Progenitor cell of endocrine pancreas (in vitro differentiated cells): Measurements from ENCODE around the gene SMOC2. TPM values are rescaled to one million over a fixed set of nuclear protein-coding genes. Genes with fewer than 3 reads are reported as not detected.

ENCODE experiments used
- DNase-seq: peaks from one replicate; pipeline ENCODE4 v3.0.0; 2021; ENCODE audit warnings: low spot score; ENCODE audit not compliant: unreplicated experiment
- H3K27ac Mint-ChIP-seq: 2 replicates; pipeline ENCODE4 v1.8.0; 2021; ENCODE audit warnings: mild to moderate bottlenecking, moderate library complexity, mixed read lengths
- H3K27me3 Mint-ChIP-seq: 2 replicates; pipeline ENCODE4 v1.8.0; 2021; ENCODE audit warnings: mixed read lengths
- H3K36me3 Mint-ChIP-seq: 2 replicates; pipeline ENCODE4 v1.8.0; 2022; ENCODE audit warnings: mixed read lengths; ENCODE audit not compliant: insufficient read depth
- H3K4me1 Mint-ChIP-seq: 2 replicates; pipeline ENCODE4 v1.8.0; 2021; ENCODE audit warnings: low read depth, mixed read lengths
- H3K4me3 Mint-ChIP-seq: 2 replicates; pipeline ENCODE4 v1.8.0; 2021; ENCODE audit warnings: low read depth, mild to moderate bottlenecking, moderate library complexity, mixed read lengths
- H3K9me3 Mint-ChIP-seq: 2 replicates; pipeline ENCODE4 v1.8.0; 2021; ENCODE audit warnings: low read depth, mixed read lengths
- total RNA-seq: library from RNA; stranded (reverse); gene quantifications from 2 replicates; pipeline ENCODE4 v1.2.1, GENCODE V29; 2021
- TF ChIP-seq, protein P1 (sequence below): fragments of 200-600 bp; sonication (generic); IDR thresholded peaks from one replicate; pipeline ENCODE4 v1.5.0; 2021; ENCODE audit warnings: antibody characterized with exemption, mild to moderate bottlenecking; ENCODE audit not compliant: unreplicated experiment

The SMOC2 gene
- total RNA-seq, 1 donor from 2014 or later = 5.9 TPM

DNA sequence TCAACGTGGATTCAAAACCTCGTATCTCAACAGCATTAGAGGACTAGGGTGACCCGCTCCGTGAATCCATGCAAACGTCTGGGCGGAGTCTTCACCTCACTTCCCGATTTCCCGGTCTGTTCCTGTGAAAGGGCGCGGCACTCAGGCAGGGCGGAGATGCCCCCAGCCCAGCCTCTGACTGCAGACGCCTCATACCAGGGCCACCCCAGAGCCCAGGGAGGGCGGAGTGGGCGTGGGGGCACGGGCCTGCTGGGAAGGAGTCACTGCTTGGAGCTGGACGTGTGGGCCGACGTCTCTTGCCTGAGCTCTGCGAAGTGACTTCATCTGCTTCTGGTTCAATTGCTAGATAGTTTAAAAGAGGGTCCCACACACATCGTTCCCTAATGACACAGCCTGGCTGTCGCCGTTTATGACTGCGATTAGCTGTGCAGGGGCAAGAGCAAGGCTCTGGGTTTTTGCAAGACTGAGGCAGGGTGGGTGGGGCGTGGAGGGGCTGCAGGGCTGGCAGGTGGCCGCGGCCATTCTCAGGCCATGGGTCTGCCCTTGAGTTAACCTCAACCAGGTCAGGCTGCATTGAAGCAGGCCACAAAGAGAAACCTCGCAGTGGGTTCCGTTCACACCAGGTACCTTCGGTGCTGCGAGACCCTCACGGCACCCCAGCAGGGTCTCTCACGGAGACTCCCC is 15.0 kb downstream of the SMOC2 start:
- Mint-ChIP-seq H3K9me3 (peaks cover 3% of the 10 kb centered on the region), H3K27me3 (peaks cover 41% of the 10 kb centered on the region), H3K27ac (no peak overlapping the region), H3K4me1 (peaks cover 2% of the 10 kb centered on the region), H3K4me3 (no peak overlapping the region), H3K36me3 (peaks cover 1% of the 10 kb centered on the region)
- TF ChIP-seq, protein P1, sequence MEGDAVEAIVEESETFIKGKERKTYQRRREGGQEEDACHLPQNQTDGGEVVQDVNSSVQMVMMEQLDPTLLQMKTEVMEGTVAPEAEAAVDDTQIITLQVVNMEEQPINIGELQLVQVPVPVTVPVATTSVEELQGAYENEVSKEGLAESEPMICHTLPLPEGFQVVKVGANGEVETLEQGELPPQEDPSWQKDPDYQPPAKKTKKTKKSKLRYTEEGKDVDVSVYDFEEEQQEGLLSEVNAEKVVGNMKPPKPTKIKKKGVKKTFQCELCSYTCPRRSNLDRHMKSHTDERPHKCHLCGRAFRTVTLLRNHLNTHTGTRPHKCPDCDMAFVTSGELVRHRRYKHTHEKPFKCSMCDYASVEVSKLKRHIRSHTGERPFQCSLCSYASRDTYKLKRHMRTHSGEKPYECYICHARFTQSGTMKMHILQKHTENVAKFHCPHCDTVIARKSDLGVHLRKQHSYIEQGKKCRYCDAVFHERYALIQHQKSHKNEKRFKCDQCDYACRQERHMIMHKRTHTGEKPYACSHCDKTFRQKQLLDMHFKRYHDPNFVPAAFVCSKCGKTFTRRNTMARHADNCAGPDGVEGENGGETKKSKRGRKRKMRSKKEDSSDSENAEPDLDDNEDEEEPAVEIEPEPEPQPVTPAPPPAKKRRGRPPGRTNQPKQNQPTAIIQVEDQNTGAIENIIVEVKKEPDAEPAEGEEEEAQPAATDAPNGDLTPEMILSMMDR = no peak
- no peak for DNase-seq

DNA sequence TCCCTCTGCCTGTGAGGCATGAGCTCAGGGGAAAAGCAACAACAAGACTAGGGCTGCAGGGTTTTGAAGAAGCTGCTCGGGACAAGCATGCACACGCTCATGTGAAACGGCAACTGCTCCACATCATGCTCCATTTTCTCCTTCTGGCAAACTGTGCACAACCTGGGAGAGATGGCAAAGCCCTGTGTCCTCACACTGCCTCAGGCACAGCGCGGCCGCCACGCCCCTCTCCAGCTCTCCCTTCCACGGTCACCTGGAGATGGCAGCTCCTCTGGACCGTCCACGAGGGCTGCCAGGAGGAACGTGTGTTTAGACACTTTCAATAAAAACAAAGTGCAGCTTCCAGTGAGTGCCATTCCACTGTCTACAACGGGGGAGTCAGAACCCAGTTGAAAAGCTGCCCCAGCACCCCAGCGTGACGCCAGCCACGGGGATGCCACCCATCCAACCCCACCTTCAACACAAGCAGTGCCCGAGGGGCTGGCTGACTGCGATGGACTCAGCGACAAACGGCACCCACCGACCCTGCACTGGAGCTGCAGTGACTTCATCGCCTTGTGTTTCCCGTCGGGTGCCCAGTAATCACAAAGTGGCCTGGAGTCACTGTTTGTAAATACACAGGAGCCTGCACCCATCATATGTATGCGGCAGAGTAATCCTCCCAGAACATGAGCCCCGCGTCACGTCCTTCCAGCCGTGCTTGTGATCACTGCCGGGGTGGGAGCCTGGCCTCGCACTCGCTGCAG is 16.1 kb downstream of the SMOC2 start:
- H3K27ac Mint-ChIP-seq = peak overlapping the region; percentile 33
- peaks cover 3% of the 10 kb centered on the region for H3K9me3 Mint-ChIP-seq
- no peak overlapping the region for H3K4me3 Mint-ChIP-seq
- TF ChIP-seq, protein P1 = no peak
- H3K27me3 Mint-ChIP-seq = peaks cover 35% of the 10 kb centered on the region
- peaks cover 1% of the 10 kb centered on the region for H3K36me3 Mint-ChIP-seq
- H3K4me1 Mint-ChIP-seq = peaks cover 2% of the 10 kb centered on the region
- DNase-seq = no peak

DNA sequence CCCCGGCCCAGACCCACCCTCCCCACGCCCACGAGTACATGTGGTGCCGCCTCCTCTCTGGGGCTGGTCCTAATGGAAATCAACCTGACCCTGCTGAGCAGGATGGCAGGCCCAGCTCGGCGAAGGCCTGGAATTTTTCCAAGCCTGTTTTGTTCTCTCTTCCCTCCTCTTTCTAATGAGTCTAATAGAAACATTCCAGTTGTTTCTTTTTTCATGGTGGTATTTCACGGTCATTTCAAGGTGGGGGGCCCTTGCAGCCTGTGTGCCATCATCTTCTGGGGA is 16.6 kb downstream of the SMOC2 start:
- peaks cover 41% of the 10 kb centered on the region for H3K27me3 Mint-ChIP-seq
- TF ChIP-seq, protein P1 = no peak
- H3K4me3 Mint-ChIP-seq = no peak overlapping the region
- H3K9me3 Mint-ChIP-seq = peaks cover 3% of the 10 kb centered on the region
- peaks cover 2% of the 10 kb centered on the region for H3K4me1 Mint-ChIP-seq
- peak overlapping the region; percentile 81 for H3K27ac Mint-ChIP-seq
- H3K36me3 Mint-ChIP-seq = peaks cover 1% of the 10 kb centered on the region
- DNase-seq = no peak

DNA sequence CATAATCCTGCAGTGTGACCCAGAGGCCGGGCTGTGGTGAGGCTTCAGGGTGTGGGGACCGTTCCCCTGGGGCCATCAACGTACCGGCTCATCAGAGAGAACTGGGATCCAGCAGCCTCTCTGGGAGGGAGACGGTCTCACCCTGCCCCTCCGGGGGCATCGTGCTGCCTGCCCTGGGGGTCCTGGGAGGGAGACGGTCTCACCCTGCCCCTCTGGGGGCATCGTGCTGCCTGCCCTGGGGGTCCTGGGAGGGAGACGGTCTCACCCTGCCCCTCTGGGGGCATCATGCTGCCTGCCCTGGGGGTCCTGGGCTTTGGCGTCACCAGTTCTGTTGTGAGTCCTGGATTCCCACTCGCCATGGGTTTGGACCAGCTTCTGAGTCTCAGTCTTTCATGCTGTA is 17.1 kb downstream of the SMOC2 start:
- no peak for DNase-seq
- TF ChIP-seq, protein P1 = no peak
- Mint-ChIP-seq H3K27ac (no peak overlapping the region), H3K27me3 (peaks cover 44% of the 10 kb centered on the region), H3K4me3 (no peak overlapping the region), H3K9me3 (peaks cover 3% of the 10 kb centered on the region), H3K4me1 (peaks cover 2% of the 10 kb centered on the region), H3K36me3 (peaks cover 1% of the 10 kb centered on the region)

DNA sequence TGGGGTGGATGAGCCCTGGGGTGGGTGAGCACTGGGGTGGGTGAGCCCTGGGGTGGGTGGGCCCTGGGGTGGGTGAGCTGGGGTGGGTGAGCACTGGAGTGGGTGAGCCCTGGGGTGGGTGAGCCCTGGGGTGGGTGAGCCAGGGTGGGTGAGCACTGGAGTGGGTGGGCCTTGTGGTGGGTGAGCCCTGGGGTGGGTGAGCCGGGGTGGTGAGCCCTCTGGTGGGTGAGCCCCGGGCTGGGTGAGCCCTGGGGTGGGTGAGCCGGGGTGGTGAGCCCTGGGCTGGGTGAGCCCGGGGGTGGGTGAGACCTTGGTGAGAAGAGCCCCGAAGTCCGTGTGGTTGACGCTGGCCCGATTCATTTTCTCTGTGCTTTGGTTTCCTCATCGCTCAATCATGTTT is 18.6 kb downstream of the SMOC2 start:
- Mint-ChIP-seq H3K4me1 (no peaks in the 10 kb centered on the region), H3K9me3 (peaks cover 3% of the 10 kb centered on the region), H3K27me3 (peaks cover 36% of the 10 kb centered on the region), H3K4me3 (no peak overlapping the region), H3K27ac (no peak overlapping the region), H3K36me3 (peaks cover 1% of the 10 kb centered on the region)
- TF ChIP-seq, protein P1 = no peak
- no peak for DNase-seq
